ENCODE measurements around the gene EXOC6B. TPM values are rescaled to one million over a fixed set of nuclear protein-coding genes. Genes with fewer than 3 reads are reported as not detected.
A peak's percentile ranks its signal among the peaks of the same experiment; 100 is the strongest.

EXOC6B gene
- total and polyA plus RNA-seq, 7 donors: 4.4 to 26.8 (median 14.1) TPM

DNA sequence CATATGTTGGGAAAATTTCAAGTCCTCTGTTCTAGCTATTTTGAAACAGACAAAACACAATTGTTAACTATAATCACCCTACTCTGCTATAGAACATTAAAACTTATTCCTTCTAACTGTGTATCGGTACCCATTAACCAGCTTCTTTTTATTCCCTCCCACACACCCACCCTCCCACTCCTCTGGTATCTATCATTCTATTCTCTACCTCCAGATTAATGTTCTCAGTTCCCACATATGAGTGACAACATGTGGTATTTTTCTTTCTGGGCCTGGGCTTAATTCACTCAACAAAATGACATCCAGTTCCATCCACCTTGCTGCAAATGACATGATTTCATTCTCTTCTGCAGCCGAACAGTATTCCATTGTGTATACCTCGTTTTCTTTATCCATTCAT, 43.3 kb downstream of the EXOC6B start:
- no peak for TF ChIP-seq CTCF (IDR thresholded peaks at IDR 0.05)
- intact Hi-C loops (cut with DNase I): loop anchor here in 1 of 2 donors (5.0 kb wide), 1 partner anchor 70 kb away; no protein-coding TSS in a partner anchor
- ATAC-seq: no peak
- no peak for DNase-seq
- peaks cover 5% of the 10 kb centered on the region for H3K9me3 ChIP-seq
- no peaks in the 10 kb centered on the region for H3K27me3 ChIP-seq (ENCODE audit: insufficient read depth in 3 of 3, low read length in 2 of 3)
- H3K36me3 ChIP-seq (ENCODE audit: insufficient read depth in 1 of 2, low read depth in 1 of 2): no peaks in the 10 kb centered on the region
- WGBS, 3 donors: 92% methylated on average over 3 of the region's 3 CpGs
- peaks cover 6% of the 10 kb centered on the region for H3K4me1 ChIP-seq
- no peak overlapping the region for H3K27ac ChIP-seq
- H3K4me3 ChIP-seq: no peak overlapping the region

DNA sequence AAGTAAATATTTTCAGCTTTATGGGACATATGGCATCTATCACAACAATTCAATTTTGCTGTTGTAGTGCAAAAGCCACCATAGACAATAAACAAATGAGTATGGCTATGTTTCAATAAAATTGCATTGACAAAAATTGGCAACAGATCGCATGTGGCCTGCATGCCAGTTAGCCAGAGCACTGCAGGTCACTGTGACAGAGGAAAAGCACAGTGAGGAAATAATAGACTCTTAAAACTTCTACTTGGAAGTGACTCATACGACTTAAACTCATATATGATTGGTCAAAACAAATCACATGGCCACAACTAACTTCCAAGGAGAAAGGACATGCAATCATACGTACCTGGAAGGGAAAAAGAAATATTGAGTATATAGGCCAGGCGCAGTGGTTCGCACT, 44.4 kb downstream of the EXOC6B start:
- WGBS, 3 donors: 64 to 83% (median 74%) methylated on average over 5 of the region's 5 CpGs
- TF ChIP-seq CTCF (IDR thresholded peaks at IDR 0.05): no peak
- H3K4me1 ChIP-seq: peaks cover 6% of the 10 kb centered on the region
- intact Hi-C loops (cut with DNase I): loop anchor here in 1 of 2 donors (5.0 kb wide), 1 partner anchor 71 kb away; no protein-coding TSS in a partner anchor
- ATAC-seq (peak in 1 of 4 donors; percentile 62), DNase-seq (no peak)
- H3K9me3 ChIP-seq: peaks cover 5% of the 10 kb centered on the region
- H3K4me3 ChIP-seq: no peak overlapping the region
- H3K27me3 ChIP-seq (ENCODE audit: insufficient read depth in 3 of 3, low read length in 2 of 3): no peaks in the 10 kb centered on the region
- no peak overlapping the region for H3K27ac ChIP-seq
- H3K36me3 ChIP-seq (ENCODE audit: insufficient read depth in 1 of 2, low read depth in 1 of 2): no peaks in the 10 kb centered on the region

DNA sequence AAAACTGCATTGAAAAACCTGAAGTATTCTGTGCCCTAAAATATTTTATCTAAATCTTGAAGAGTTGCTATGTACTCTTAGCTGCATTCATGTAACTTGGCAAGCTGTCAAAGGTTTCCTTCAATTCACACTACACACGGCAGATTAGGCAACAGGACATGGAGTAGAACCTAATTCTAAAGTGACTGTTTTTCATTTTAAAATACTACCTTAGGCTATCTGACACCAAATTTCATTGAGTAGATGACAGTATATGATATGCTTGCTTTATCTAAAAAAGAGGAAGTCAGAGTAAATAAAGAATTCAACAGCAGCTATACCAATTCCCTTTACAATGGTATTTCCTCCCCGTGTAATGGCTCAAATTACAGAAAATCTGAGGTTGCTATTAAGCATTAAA, 45.4 kb downstream of the EXOC6B start:
- H3K36me3 ChIP-seq (ENCODE audit: insufficient read depth in 1 of 2, low read depth in 1 of 2): no peaks in the 10 kb centered on the region
- H3K27ac ChIP-seq: no peak overlapping the region
- no peak for DNase-seq
- peak in 1 of 4 donors; percentile 57 for ATAC-seq
- H3K4me1 ChIP-seq: peaks cover 6% of the 10 kb centered on the region
- H3K9me3 ChIP-seq: peaks cover 5% of the 10 kb centered on the region
- 21 to 24% (median 23%) methylated on average over 2 of the region's 2 CpGs for WGBS, 3 donors
- intact Hi-C loops (cut with DNase I): loop anchor here in 1 of 2 donors (5.0 kb wide), 1 partner anchor 72 kb away; no protein-coding TSS in a partner anchor
- no peak for TF ChIP-seq CTCF (IDR thresholded peaks at IDR 0.05)
- H3K27me3 ChIP-seq (ENCODE audit: insufficient read depth in 3 of 3, low read length in 2 of 3): no peaks in the 10 kb centered on the region
- H3K4me3 ChIP-seq: no peak overlapping the region

- ATAC-seq: no peak
- no peaks in the 10 kb centered on the region for H3K36me3 ChIP-seq (ENCODE audit: insufficient read depth in 1 of 2, low read depth in 1 of 2)
- no peak overlapping the region for H3K27ac ChIP-seq
- no peak for TF ChIP-seq CTCF (IDR thresholded peaks at IDR 0.05)
- no peak for DNase-seq
- peaks cover 6% of the 10 kb centered on the region for H3K4me1 ChIP-seq
- no peaks in the 10 kb centered on the region for H3K27me3 ChIP-seq (ENCODE audit: insufficient read depth in 3 of 3, low read length in 2 of 3)
- WGBS, 3 donors: 84 to 90% (median 90%) methylated on average over 2 of the region's 2 CpGs
- peaks cover 5% of the 10 kb centered on the region for H3K9me3 ChIP-seq
- intact Hi-C loops (cut with DNase I): loop anchor here in 1 of 2 donors (10.0 kb wide), 2 partner anchors 45 to 395 kb away; partner anchors contain the start of gene EXOC6B
- no peak overlapping the region for H3K4me3 ChIP-seq
Measured at GRCh38 chr2:72779495-72779894, 46.3 kb downstream of the EXOC6B start.

- no peaks in the 10 kb centered on the region for H3K27me3 ChIP-seq (ENCODE audit: insufficient read depth in 3 of 3, low read length in 2 of 3)
- intact Hi-C loops (cut with DNase I): loop anchor here in 1 of 2 donors (10.0 kb wide), 2 partner anchors 46 to 396 kb away; partner anchors contain the start of gene EXOC6B
- H3K4me3 ChIP-seq: no peak overlapping the region
- TF ChIP-seq CTCF (IDR thresholded peaks at IDR 0.05): no peak
- DNase-seq (no peak), ATAC-seq (no peak)
- no peaks in the 10 kb centered on the region for H3K36me3 ChIP-seq (ENCODE audit: insufficient read depth in 1 of 2, low read depth in 1 of 2)
- no peak overlapping the region for H3K27ac ChIP-seq
- peaks cover 6% of the 10 kb centered on the region for H3K4me1 ChIP-seq
- peaks cover 5% of the 10 kb centered on the region for H3K9me3 ChIP-seq
- 85 to 88% (median 86%) methylated on average over 1 of the region's 1 CpG for WGBS, 3 donors
Measured at GRCh38 chr2:72778410-72778809, 47.4 kb downstream of the EXOC6B start.
